ENCODE results near the gene IL15RA.

Gene IL15RA

DNA sequence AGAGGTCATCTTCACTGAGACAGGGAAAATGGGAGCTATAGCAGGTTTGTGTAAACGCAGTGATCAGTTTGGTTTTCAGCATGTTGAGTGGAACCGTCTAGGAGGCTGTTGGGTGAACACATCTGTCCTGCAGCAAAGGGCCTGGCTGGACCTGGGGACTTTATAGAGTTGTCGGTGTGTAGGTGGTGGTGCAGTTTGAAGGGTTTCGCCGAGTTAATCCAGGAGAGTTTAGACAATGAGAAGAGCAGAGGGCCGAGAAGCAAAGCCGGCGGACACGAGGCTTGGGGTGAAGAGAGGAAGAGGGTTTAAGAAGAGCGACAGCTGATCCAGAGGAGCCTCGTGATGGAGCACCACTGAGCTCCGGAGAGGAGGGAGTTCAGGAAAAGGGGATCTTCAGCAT, 39.1 kb downstream of the IL15RA start:
- Histone ChIP-seq H3K4me2 (ENCODE audit: low read length) (no peak overlapping the region), H3K9me3 (ENCODE audit: insufficient read depth, low read length) (no peaks in the 10 kb centered on the region), H3K4me1 (ENCODE audit: low read length) (peaks cover 4% of the 10 kb centered on the region), H2AFZ (ENCODE audit: low read depth, low read length) (no peak overlapping the region), H3K27ac (ENCODE audit: low read length) (no peak overlapping the region), H3K27me3 (ENCODE audit: low read depth, low read length) (no peaks in the 10 kb centered on the region), H3K36me3 (replicated peaks; ENCODE audit: low read depth, low read length) (no peaks in the 10 kb centered on the region), H3K4me3 (ENCODE audit: low read length) (no peak overlapping the region), H3K79me2 (ENCODE audit: low read length) (no peaks in the 10 kb centered on the region), H4K20me1 (ENCODE audit: insufficient read depth, low read length) (no peaks in the 10 kb centered on the region), H3K9ac (ENCODE audit: low read length) (no peak overlapping the region)
- TF ChIP-seq, protein P1, sequence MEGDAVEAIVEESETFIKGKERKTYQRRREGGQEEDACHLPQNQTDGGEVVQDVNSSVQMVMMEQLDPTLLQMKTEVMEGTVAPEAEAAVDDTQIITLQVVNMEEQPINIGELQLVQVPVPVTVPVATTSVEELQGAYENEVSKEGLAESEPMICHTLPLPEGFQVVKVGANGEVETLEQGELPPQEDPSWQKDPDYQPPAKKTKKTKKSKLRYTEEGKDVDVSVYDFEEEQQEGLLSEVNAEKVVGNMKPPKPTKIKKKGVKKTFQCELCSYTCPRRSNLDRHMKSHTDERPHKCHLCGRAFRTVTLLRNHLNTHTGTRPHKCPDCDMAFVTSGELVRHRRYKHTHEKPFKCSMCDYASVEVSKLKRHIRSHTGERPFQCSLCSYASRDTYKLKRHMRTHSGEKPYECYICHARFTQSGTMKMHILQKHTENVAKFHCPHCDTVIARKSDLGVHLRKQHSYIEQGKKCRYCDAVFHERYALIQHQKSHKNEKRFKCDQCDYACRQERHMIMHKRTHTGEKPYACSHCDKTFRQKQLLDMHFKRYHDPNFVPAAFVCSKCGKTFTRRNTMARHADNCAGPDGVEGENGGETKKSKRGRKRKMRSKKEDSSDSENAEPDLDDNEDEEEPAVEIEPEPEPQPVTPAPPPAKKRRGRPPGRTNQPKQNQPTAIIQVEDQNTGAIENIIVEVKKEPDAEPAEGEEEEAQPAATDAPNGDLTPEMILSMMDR (IDR thresholded peaks at IDR 0.05; ENCODE audit: low read depth, low read length) = no peak

DNA sequence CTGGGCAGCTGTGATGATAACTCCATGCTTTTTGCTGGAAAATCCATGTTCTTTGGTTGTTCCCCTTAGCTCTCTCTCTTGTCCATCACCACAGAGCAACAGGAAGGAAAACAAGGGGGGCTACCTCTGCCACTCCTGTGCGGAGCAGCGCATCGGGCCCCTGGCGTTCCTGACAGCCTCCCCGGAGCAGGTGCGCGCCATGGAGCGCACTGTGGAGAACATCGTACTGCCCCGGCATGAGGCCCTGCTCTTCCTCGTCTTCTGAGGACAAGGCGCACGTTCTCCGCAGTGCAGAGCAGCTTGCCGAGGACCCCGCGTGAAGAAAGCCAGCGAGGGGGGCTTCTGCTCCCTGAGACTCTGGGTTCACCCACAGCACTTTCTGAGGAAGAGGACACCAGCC, 40.3 kb downstream of the IL15RA start:
- Histone ChIP-seq H3K27ac (ENCODE audit: low read length) (no peak overlapping the region), H2AFZ (ENCODE audit: low read depth, low read length) (no peak overlapping the region), H3K36me3 (replicated peaks; ENCODE audit: low read depth, low read length) (no peaks in the 10 kb centered on the region), H3K79me2 (ENCODE audit: low read length) (no peaks in the 10 kb centered on the region), H3K9me3 (ENCODE audit: insufficient read depth, low read length) (no peaks in the 10 kb centered on the region), H4K20me1 (ENCODE audit: insufficient read depth, low read length) (no peaks in the 10 kb centered on the region), H3K27me3 (ENCODE audit: low read depth, low read length) (no peaks in the 10 kb centered on the region), H3K4me3 (ENCODE audit: low read length) (no peak overlapping the region), H3K4me1 (ENCODE audit: low read length) (peaks cover 4% of the 10 kb centered on the region), H3K9ac (ENCODE audit: low read length) (no peak overlapping the region), H3K4me2 (ENCODE audit: low read length) (no peak overlapping the region)
- TF ChIP-seq, protein P1 (IDR thresholded peaks at IDR 0.05; ENCODE audit: low read depth, low read length) = no peak
- no peak for TF ChIP-seq EZH2phosphoT487 (IDR thresholded peaks at IDR 0.05; ENCODE audit: low read depth)

DNA sequence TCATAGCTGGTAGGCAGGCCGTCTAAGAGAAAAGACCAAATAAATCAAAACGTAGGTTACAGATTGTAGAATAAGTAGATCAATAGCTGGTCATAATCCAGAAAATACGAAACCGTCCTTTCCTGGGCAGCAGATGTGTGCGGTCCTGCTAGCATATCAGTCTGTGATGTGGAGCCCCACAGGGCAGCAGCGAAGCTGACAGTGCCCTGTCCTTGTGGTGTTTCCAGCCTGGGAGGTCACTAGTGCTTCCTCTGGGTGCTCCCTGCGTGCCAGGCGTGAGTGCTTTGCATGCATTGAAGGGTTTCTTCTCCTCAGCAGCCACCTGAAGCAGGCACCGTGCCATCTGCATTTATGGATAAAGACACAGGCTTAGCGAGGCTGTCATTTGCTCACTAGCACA, 41.7 kb downstream of the IL15RA start:
- H3K9me3 ChIP-seq (ENCODE audit: insufficient read depth, low read length) = no peaks in the 10 kb centered on the region
- H3K79me2 ChIP-seq (ENCODE audit: low read length) = no peaks in the 10 kb centered on the region
- TF ChIP-seq, protein P1 (IDR thresholded peaks at IDR 0.05; ENCODE audit: low read depth, low read length) = no peak
- peaks cover 4% of the 10 kb centered on the region for H3K4me1 ChIP-seq (ENCODE audit: low read length)
- H4K20me1 ChIP-seq (ENCODE audit: insufficient read depth, low read length) = no peaks in the 10 kb centered on the region
- H3K4me3 ChIP-seq (ENCODE audit: low read length) = no peak overlapping the region
- no peak overlapping the region for H3K9ac ChIP-seq (ENCODE audit: low read length)
- no peak overlapping the region for H3K4me2 ChIP-seq (ENCODE audit: low read length)
- no peak overlapping the region for H2AFZ ChIP-seq (ENCODE audit: low read depth, low read length)
- H3K27me3 ChIP-seq (ENCODE audit: low read depth, low read length) = no peaks in the 10 kb centered on the region
- no peak overlapping the region for H3K27ac ChIP-seq (ENCODE audit: low read length)
- H3K36me3 ChIP-seq (replicated peaks; ENCODE audit: low read depth, low read length) = no peaks in the 10 kb centered on the region

DNA sequence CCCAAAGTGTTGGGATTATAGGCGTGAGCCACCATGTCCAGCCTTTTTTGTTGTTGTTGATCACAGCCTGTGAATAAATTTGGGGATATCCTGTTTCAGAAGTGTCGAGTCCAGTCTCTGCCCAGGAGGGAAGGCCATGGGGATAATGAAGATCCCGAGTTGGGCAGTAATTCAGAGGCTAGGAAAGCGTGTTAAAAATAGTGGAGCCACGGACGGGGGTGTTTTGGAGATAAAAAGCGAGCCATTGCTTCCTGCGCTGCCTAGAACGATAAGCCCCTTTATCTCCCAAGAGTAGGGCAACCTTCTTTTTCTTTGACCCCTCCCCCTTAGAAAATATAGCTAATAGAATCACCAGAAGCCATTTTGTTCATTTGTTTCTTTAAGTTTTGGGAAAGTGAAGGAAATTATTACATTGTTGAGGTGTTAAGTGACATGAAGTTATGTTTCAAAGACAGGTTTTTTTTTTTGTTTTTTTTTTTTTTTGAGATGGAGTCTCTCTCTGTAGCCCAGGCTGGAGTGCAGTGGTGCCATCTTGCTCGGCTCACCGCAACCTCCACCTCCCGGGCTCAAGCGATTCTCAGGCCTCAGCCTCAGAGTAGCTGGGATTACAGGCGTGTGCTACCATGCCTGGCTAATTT, 43.3 kb downstream of the IL15RA start:
- no peaks in the 10 kb centered on the region for H3K79me2 ChIP-seq (ENCODE audit: low read length)
- no peaks in the 10 kb centered on the region for H3K36me3 ChIP-seq (replicated peaks; ENCODE audit: low read depth, low read length)
- H3K4me2 ChIP-seq (ENCODE audit: low read length) = no peak overlapping the region
- H3K4me1 ChIP-seq (ENCODE audit: low read length) = no peaks in the 10 kb centered on the region
- no peak overlapping the region for H3K9ac ChIP-seq (ENCODE audit: low read length)
- no peak overlapping the region for H2AFZ ChIP-seq (ENCODE audit: low read depth, low read length)
- no peaks in the 10 kb centered on the region for H4K20me1 ChIP-seq (ENCODE audit: insufficient read depth, low read length)
- no peak for TF ChIP-seq EZH2phosphoT487 (IDR thresholded peaks at IDR 0.05; ENCODE audit: low read depth)
- TF ChIP-seq, protein P1 (IDR thresholded peaks at IDR 0.05; ENCODE audit: low read depth, low read length) = no peak
- H3K9me3 ChIP-seq (ENCODE audit: insufficient read depth, low read length) = no peaks in the 10 kb centered on the region
- H3K27ac ChIP-seq (ENCODE audit: low read length) = no peak overlapping the region
- no peaks in the 10 kb centered on the region for H3K27me3 ChIP-seq (ENCODE audit: low read depth, low read length)
- no peak overlapping the region for H3K4me3 ChIP-seq (ENCODE audit: low read length)
